Colon (tissue), 2 donors: ENCODE results near the gene CELSR2.

ENCODE experiments used
- FAIRE-seq: peaks from 2 replicates; lab custom pipeline; 2012; peaks lifted over from hg19 to GRCh38; lab: Jason Lieb, UNC
- donor health status: control.
- donor health status: control.

CELSR2 gene

DNA sequence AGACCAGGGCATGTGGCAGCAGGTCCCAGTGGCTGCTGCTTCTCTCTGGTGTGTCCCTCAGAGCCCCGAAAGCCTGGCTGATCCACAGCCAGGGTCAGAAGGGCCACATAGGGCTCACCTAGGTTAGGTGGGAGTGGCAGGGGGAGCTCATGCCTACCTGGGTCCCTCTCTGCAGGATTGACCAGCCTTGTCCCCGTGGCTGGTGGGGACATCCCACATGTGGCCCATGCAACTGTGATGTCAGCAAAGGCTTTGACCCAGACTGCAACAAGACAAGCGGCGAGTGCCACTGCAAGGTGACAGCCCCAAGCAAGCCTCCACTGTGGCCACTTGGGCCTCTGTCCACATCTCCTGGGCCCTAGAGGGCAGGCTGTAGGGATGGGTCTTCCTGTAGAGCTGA lies 15.7 kb downstream of the CELSR2 start:
- FAIRE-seq = no peak

DNA sequence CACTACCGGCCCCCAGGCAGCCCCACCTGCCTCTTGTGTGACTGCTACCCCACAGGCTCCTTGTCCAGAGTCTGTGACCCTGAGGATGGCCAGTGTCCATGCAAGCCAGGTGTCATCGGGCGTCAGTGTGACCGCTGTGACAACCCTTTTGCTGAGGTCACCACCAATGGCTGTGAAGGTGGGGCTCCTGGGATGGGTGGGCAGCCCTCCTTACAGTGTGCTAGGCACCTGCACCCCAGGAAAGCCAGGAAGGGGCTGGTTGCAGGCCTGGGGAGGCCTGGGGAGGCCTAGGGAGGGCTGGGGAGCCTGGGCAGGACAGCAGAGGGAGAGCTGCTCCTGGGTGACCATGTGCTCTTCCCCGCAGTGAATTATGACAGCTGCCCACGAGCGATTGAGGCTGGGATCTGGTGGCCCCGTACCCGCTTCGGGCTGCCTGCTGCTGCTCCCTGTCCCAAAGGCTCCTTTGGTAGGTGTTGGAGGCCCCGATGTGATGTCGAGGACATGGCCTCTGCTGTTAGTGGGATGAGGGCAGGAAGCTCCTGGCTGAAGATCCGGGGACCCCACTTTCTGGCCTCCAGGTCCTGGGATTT lies 16.5 kb downstream of the CELSR2 start:
- no peak for FAIRE-seq

DNA sequence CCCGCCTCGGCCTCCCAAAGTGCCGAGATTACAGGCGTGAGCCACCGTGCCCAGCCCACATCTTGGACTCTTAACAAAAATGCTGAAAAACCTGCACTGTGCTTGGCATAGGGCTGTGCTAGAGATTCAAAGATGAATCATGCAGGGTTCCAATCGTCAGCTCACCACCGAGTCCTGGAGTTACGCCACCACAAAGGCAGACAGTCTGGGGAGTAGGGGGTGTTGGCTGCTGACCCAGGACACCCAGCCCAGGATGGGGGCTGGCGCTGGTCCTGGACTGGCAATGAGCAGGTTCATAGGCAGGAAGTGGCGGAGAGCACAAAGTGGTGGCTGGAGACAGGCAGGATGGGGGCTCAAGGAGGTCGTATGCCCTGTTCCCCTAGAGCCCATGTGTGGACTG lies 17.6 kb downstream of the CELSR2 start:
- no peak for FAIRE-seq

DNA sequence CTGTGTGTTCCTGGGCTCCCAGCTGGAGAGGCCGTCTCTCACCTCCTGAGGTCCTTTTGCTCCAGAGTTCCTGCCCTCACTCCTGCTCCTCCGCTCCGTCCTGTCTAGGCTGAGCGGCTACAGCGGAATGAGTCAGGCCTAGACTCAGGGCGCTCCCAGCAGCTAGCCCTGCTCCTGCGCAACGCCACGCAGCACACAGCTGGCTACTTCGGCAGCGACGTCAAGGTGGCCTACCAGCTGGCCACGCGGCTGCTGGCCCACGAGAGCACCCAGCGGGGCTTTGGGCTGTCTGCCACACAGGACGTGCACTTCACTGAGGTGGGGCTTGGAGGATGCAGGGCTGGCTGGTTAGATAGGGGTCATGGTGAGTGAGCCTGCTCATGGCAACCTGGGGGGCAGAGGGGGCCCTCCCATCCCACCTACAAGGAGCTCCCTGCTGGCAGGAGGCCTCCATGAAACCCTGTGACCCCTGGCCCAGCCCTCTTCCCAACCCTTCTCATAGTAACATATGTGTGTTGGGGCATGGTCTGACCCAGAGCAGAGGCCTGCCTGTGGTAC lies 18.5 kb downstream of the CELSR2 start:
- FAIRE-seq = no peak

DNA sequence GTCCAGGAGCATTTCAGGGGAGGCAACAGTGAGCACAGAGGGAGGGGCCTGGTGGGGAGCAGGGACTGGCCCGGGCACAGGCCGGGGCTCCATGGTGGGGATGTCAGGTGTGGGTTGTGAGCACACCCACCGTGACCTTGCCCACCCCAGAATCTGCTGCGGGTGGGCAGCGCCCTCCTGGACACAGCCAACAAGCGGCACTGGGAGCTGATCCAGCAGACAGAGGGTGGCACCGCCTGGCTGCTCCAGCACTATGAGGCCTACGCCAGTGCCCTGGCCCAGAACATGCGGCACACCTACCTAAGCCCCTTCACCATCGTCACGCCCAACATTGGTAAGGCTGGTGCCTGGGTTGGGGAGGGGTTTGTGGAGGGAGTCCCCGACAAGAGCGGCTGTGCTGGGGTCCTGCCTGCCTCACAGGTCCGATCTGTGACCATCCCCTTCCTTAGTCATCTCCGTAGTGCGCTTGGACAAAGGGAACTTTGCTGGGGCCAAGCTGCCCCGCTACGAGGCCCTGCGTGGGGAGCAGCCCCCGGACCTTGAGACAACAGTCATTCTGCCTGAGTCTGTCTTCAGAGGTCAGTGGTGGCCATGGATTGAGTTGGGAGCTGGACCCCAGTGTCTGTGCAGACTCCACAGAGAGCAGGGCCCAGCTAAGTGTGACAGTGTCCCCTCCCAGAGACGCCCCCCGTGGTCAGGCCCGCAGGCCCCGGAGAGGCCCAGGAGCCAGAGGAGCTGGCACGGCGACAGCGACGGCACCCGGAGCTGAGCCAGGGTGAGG lies 19.3 kb downstream of the CELSR2 start:
- no peak for FAIRE-seq

DNA sequence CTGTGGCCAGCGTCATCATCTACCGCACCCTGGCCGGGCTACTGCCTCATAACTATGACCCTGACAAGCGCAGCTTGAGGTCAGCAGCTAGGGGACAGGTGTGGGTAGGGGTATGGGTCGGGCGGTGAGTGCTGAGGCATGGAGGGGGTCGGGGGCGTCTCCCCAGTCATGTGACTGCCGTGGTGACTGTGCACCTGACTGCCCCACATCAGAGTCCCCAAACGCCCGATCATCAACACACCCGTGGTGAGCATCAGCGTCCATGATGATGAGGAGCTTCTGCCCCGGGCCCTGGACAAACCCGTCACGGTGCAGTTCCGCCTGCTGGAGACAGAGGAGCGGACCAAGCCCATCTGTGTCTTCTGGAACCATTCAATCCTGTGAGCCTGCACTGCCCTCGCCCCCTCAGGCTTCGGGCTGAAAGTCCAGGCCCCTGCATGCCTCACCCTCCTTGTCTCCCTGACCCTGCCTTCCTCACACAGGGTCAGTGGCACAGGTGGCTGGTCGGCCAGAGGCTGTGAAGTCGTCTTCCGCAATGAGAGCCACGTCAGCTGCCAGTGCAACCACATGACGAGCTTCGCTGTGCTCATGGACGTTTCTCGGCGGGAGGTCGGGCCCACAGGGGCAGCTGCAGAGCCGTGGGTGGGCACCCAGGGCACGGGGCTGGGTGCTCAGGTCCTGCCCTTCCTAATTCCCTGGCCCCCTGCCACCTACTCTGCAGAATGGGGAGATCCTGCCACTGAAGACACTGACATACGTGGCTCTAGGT lies 20.1 kb downstream of the CELSR2 start:
- no peak for FAIRE-seq

DNA sequence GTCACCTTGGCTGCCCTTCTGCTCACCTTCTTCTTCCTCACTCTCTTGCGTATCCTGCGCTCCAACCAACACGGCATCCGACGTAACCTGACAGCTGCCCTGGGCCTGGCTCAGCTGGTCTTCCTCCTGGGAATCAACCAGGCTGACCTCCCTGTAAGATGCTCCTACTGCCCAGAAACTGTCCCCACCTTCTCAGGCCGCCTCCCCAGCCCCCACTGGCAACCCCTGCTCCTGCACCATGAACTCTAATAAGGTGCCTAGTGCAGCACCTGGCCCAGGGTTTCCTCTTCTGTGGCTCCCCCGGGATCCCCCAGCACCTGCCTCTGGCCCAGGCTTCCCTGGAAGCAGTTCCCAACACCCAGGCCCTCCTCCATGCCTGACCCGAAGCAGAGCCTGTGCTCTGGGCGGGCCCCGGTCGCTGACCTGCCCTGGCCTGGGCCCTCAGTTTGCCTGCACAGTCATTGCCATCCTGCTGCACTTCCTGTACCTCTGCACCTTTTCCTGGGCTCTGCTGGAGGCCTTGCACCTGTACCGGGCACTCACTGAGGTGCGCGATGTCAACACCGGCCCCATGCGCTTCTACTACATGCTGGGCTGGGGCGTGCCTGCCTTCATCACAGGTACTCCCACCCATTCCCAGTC lies 20.8 kb downstream of the CELSR2 start:
- no peak for FAIRE-seq

DNA sequence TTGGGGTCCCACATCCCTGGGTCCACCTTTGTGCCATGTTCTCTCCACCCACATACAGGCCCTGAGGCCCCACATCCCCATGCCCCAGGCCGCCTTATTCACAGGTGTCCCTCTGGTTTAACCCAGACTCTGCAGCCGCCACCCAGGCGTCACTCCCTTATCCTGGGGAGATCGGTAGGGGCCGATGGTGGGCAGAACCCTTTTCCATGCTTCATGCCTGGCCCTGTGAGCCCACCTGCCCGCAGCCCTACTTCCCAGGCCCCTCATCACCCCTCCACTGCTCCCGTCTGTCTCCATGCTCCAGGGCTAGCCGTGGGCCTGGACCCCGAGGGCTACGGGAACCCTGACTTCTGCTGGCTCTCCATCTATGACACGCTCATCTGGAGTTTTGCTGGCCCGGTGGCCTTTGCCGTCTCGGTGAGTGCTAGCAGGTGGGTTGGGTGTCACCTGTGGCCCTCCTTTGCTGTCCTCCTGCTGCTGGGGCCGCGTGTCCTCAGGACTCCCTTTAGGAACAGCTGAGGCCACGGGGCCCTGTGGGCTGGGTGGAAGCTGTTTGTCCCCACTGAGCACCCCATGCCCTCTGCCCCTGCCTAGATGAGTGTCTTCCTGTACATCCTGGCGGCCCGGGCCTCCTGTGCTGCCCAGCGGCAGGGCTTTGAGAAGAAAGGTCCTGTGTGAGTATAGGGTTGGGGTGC lies 21.4 kb downstream of the CELSR2 start:
- no peak for FAIRE-seq

DNA sequence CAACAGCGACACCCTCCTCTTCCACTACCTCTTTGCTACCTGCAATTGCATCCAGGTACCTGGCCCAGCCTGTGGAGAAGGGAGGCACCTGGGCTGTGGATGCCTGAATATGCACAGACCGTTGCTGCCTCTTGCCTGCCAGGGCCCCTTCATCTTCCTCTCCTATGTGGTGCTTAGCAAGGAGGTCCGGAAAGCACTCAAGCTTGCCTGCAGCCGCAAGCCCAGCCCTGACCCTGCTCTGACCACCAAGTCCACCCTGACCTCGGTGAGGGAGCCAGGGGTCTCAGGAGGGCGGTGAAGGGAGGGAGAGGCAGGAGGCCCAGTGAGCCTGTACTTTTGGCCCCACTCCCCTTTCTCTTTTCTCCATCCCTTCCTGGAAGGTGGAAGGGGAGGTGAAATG lies 22.1 kb downstream of the CELSR2 start:
- FAIRE-seq = no peak

DNA sequence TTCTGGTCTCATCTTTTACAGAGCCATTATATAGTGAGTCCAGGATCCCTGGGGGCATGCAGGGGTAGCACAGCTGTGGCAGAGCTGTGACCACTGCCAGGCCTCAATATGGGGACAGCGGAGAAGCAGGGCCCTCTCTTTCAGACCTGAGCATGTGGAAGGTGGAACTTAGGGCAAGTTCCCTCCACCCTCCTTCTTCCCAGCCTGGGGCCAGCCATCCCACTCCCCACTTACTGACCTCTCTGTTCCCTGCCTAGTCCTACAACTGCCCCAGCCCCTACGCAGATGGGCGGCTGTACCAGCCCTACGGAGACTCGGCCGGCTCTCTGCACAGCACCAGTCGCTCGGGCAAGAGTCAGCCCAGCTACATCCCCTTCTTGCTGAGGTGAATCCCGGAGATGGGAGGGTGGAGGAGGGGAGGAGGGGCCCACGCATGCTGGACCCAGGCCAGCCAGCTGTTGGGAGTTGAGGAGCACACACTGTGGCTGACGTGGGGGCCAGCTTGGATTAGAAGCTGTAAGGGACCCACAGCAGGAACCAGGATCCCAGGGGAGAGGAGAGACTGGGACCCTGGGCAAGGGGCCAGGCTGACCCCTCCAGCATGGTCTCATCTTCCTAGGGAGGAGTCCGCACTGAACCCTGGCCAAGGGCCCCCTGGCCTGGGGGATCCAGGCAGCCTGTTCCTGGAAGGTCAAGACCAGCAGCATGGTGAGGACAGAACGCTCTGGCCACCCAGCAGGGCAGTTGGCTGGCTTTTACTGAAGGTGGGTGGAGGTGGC lies 22.9 kb downstream of the CELSR2 start:
- no peak for FAIRE-seq

DNA sequence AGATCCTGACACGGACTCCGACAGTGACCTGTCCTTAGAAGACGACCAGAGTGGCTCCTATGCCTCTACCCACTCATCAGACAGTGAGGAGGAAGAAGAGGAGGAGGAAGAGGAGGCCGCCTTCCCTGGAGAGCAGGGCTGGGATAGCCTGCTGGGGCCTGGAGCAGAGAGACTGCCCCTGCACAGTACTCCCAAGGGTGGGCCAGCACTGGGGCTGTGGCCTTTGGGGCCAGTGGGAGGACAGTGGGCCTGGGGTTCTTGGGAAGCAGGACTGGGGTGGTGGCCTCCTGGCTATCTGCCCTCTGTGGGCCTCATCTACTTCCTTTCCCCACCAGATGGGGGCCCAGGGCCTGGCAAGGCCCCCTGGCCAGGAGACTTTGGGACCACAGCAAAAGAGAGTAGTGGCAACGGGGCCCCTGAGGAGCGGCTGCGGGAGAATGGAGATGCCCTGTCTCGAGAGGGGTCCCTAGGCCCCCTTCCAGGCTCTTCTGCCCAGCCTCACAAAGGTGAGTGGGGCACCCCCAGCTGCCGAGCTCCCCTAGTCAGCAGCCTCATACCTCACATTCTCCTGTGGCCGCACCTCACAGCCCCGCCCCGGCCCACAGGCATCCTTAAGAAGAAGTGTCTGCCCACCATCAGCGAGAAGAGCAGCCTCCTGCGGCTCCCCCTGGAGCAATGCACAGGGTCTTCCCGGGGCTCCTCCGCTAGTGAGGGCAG lies 23.6 kb downstream of the CELSR2 start:
- FAIRE-seq = no peak

DNA sequence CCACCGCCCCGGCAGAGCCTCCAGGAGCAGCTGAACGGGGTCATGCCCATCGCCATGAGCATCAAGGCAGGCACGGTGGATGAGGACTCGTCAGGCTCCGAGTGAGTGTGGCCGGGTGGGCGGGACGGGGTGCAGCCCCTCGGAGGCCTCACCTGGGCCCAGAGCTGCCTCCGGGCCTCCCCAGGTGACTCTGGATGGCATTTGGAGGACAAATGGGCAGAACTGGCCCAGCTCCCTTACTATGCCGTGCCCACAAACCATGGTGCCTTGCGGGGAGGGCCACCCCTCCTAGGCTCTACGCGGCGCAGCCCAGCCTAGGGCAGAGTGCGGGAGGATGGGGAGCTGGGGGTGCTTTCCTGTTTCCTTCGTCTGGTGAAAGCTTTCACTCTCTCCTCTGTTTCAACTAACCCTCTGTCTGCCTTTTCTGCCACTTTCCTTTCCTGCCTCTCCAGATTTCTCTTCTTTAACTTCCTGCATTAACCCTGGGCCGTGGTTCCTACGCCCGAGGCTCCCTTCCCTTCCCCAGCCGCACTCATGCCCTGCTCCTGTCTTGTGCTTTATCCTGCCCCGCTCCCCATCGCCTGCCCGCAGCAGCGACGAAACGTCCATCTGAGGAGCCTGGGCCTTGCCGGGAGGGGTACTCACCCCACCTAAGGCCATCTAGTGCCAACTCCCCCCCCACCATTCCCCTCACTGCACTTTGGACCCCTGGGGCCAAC lies 24.4 kb downstream of the CELSR2 start:
- FAIRE-seq = no peak

DNA sequence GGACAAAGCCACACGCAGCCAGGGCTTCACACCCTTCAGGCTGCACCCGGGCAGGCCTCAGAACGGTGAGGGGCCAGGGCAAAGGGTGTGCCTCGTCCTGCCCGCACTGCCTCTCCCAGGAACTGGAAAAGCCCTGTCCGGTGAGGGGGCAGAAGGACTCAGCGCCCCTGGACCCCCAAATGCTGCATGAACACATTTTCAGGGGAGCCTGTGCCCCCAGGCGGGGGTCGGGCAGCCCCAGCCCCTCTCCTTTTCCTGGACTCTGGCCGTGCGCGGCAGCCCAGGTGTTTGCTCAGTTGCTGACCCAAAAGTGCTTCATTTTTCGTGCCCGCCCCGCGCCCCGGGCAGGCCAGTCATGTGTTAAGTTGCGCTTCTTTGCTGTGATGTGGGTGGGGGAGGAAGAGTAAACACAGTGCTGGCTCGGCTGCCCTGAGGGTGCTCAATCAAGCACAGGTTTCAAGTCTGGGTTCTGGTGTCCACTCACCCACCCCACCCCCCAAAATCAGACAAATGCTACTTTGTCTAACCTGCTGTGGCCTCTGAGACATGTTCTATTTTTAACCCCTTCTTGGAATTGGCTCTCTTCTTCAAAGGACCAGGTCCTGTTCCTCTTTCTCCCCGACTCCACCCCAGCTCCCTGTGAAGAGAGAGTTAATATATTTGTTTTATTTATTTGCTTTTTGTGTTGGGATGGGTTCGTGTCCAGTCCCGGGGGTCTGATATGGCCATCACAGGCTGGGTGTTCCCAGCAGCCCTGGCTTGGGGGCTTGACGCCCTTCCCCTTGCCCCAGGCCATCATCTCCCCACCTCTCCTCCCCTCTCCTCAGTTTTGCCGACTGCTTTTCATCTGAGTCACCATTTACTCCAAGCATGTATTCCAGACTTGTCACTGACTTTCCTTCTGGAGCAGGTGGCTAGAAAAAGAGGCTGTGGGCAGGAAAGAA lies 25.5 kb downstream of the CELSR2 start:
- no peak for FAIRE-seq

DNA sequence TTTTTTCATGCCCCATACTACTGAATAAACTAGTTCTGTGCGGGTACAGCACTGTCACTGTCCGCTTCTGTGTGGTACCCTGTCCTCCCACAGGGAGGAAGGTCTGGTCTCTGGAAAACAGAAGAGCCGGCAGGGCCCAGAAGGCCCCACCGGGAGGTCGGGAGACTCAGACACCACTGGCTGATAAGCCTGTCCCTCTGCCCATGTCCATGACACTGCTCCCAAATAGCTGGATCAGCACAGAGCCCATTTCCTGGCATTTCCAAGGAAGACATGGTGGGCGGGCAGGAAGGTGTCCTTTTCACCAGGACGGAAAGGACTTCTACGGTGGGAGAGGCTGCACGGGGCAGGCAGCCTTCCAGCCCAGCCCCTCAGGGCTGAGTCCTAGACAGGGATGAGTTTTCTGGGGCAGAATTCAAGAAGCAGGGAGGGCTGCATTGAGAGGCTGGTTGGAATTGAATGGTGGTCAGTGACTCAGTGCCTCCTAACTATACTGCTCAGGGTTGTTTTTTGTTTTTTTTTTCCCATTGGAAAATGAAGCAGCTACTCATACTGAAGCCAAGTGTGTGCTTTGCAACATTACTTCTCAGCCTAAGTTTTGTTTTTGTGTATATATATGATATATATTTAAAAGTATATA lies 26.5 kb downstream of the CELSR2 start:
- FAIRE-seq = no peak

DNA sequence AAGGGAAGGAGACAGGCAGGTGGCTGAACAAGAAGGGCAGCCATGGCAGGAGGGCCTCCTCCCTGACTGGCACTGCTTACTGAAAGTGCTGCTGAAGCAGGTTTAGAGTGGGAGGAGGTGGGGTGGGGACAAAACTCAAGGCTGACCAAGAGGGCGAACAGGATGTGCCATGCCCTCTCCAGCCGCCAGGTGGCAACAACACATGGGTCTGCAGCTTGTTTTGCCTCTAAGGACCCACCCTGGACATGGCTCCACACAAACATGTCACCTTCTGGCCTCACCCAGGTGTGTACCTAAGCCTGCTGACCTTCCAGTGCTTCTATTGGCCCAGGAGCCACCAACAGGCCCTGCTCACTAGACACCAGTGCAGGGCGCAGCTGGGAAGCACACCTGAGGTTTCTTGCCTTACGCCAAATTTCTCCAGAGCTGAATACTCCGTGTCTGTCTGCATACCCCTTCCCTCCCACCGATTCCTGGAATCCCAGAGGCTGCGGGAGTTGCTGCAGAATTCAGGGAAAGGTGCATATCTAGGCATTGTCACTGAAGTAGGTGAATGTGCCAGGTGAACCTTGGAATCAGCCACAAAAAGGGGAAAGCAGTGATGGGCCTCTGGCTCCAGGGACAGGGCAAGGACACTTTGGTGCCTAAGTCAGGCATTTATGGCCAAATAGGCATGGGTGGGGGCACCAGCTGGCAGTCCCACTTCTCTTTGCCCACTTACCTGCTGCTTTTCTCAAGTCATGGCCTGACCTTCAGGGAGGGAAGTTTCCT lies 28.3 kb downstream of the CELSR2 start:
- FAIRE-seq = no peak

DNA sequence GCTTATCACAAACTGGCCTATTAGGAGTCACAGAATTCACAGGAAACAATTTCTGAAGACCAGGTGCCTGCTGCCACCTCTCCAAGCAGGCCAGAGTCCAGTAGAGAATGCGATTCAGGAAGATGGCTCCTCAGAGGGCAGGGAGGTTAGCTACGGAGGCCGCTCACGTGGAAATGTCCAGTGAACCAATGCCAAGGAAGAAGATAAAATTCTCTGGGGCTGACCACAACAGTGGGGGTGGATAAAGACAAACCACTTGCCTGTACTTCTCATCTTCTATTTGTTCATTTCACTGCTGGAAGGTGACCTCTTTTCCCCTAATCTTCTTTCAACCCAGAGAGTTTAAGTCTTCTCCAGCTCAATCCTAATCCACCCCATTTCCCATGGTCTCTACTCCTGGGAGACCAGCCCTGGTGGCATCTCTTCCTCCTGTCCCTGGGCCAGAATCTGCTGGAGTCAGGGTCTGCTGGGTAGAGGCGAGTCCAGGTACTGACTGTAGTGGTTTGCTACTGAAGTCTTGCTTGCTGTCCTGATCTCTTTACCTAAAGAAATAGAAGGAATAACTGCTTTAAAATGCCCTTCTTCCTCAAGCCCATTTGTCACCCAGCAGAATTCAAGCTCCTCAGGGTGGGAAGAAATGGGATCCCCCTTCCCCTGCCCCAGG lies 30.4 kb downstream of the CELSR2 start:
- FAIRE-seq = no peak

DNA sequence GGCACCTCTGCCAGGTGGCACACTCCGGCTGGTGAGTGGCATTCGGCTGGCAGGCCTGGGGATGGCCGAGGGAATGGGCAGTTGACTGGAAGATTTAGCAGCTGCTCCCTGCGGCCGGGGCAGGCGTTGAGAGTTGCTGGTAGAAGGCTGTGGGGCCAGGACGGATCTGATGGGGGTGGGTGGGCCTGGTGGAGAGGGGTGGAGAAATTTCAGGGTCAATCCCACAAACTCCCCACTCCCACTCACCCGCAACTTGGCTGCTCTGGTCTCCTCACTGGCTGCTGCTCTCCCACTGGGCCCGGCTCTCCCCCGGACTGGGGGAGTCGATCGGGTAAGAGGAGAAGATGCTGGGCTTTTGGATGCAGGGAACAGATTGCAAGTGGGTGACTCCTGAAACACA lies 31.5 kb downstream of the CELSR2 start:
- FAIRE-seq = no peak
